ENCODE results near the gene MAN1C1. TPM values are rescaled to one million over a fixed set of nuclear protein-coding genes. Genes with fewer than 3 reads are reported as not detected.

MAN1C1 gene
- polyA plus RNA-seq, 1 of the 3 experiments (the other 2 are of a cell fraction), result 0.20 TPM

DNA sequence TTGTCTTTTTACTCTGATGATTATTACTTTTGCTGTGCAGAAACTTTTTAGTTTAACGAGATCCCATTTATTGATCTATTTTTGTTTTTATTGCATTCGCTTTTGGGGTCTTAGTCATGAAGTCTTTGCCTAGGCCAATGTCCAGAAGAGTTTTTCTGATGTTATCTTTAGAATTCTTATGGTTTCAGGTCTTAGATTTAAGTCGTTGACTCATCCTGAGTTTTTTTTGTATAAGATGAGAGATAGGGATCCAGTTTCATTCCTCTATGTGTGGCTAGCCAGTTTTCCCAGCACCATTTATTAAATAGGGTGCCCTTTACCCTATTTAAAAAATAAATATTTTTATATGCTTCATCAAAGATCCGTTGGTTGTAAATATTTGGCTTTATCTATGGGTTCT, 13.2 kb downstream of the MAN1C1 start:
- no peaks in the 10 kb centered on the region for H3K36me3 ChIP-seq (replicated peaks in 1 of 2; ENCODE audit: control insufficient read depth in 1 of 2, insufficient read depth in 2 of 2, low read length in 1 of 2)
- no peaks in the 10 kb centered on the region for H4K20me1 ChIP-seq (ENCODE audit: insufficient read depth)
- no peak overlapping the region for H3K4me2 ChIP-seq
- no peaks in the 10 kb centered on the region for H3K79me2 ChIP-seq (ENCODE audit: insufficient read depth)
- no peak overlapping the region for H3K27ac ChIP-seq (ENCODE audit: low read depth in 2 of 2, low read length in 1 of 2)
- peaks cover 9% of the 10 kb centered on the region; the same call in 1 of the 2 replicates for H3K27me3 ChIP-seq (ENCODE audit: insufficient read depth)
- WGBS (ENCODE audit: low lambda C conversion rate), result 18% methylated on average over 4 of the region's 4 CpGs
- H3K9me3 ChIP-seq, result no peaks in the 10 kb centered on the region
- CTCF ChIA-PET, result no interaction called here
- no peaks in the 10 kb centered on the region for H3K9me2 ChIP-seq
- no peak overlapping the region for H3K9ac ChIP-seq
- POLR2A ChIA-PET, result no interaction called here
- no peak overlapping the region for H3K4me3 ChIP-seq (ENCODE audit: low read depth in 2 of 2, low read length in 1 of 2)
- peaks cover 10% of the 10 kb centered on the region for H3F3A ChIP-seq (replicated peaks; ENCODE audit: insufficient read depth)
- H2AFZ ChIP-seq (ENCODE audit: low read depth), result no peak overlapping the region
- 0 out of 4 replicates have a peak, but pooled peaks cover 0 to 11% of the 10 kb centered on the region in 2 experiments for H3K4me1 ChIP-seq (ENCODE audit: control insufficient read depth in 1 of 2, insufficient read depth in 2 of 2, low read depth in 1 of 2, low read length in 1 of 2)
- DNase-seq, result no peak
- TF ChIP-seq TCF12 (IDR thresholded peaks at IDR 0.05) (peak; percentile 28), RXRA (IDR thresholded peaks at IDR 0.05; ENCODE audit: borderline replicate concordance, low read depth) (no peak), RAD21 (IDR thresholded peaks at IDR 0.05; ENCODE audit: low read length) (no peak), CHD2 (IDR thresholded peaks at IDR 0.05; ENCODE audit: low read length, partially characterized antibody) (no peak), FOSL2 (IDR thresholded peaks at IDR 0.05; ENCODE audit: borderline replicate concordance, low read depth) (peak; percentile 43), POLR2AphosphoS5 (IDR thresholded peaks at IDR 0.05; ENCODE audit: low read depth, low read length) (no peak), SIN3A (IDR thresholded peaks at IDR 0.05; ENCODE audit: borderline replicate concordance, low read depth, low read length) (no peak), YY1 (IDR thresholded peaks at IDR 0.05; ENCODE audit: low read depth) (no peak), GABPA (IDR thresholded peaks at IDR 0.05; ENCODE audit: low read depth) (no peak), FOXM1 (IDR thresholded peaks at IDR 0.05; ENCODE audit: low read depth) (no peak), JUND (IDR thresholded peaks at IDR 0.05) (peak; percentile 58), MXI1 (IDR thresholded peaks at IDR 0.05; ENCODE audit: low read depth, low read length) (no peak), GATA2 (CRISPR knock-in tag; IDR thresholded peaks at IDR 0.05) (no peak), RFX5 (IDR thresholded peaks at IDR 0.05; ENCODE audit: low read length) (no peak), SMC3 (IDR thresholded peaks at IDR 0.05; ENCODE audit: low read depth, low read length) (no peak), TEAD4 (IDR thresholded peaks at IDR 0.05; ENCODE audit: borderline replicate concordance, insufficient read depth) (no peak), NRF1 (IDR thresholded peaks at IDR 0.05; ENCODE audit: low read depth, low read length) (no peak)
- TF ChIP-seq, protein P1, sequence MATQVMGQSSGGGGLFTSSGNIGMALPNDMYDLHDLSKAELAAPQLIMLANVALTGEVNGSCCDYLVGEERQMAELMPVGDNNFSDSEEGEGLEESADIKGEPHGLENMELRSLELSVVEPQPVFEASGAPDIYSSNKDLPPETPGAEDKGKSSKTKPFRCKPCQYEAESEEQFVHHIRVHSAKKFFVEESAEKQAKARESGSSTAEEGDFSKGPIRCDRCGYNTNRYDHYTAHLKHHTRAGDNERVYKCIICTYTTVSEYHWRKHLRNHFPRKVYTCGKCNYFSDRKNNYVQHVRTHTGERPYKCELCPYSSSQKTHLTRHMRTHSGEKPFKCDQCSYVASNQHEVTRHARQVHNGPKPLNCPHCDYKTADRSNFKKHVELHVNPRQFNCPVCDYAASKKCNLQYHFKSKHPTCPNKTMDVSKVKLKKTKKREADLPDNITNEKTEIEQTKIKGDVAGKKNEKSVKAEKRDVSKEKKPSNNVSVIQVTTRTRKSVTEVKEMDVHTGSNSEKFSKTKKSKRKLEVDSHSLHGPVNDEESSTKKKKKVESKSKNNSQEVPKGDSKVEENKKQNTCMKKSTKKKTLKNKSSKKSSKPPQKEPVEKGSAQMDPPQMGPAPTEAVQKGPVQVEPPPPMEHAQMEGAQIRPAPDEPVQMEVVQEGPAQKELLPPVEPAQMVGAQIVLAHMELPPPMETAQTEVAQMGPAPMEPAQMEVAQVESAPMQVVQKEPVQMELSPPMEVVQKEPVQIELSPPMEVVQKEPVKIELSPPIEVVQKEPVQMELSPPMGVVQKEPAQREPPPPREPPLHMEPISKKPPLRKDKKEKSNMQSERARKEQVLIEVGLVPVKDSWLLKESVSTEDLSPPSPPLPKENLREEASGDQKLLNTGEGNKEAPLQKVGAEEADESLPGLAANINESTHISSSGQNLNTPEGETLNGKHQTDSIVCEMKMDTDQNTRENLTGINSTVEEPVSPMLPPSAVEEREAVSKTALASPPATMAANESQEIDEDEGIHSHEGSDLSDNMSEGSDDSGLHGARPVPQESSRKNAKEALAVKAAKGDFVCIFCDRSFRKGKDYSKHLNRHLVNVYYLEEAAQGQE (IDR thresholded peaks at IDR 0.05; ENCODE audit: low read depth, low read length), result no peak
- TF ChIP-seq, protein P2, sequence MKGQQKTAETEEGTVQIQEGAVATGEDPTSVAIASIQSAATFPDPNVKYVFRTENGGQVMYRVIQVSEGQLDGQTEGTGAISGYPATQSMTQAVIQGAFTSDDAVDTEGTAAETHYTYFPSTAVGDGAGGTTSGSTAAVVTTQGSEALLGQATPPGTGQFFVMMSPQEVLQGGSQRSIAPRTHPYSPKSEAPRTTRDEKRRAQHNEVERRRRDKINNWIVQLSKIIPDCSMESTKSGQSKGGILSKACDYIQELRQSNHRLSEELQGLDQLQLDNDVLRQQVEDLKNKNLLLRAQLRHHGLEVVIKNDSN (IDR thresholded peaks at IDR 0.05; ENCODE audit: borderline replicate concordance, low read depth), result no peak
- TF ChIP-seq, protein P3, sequence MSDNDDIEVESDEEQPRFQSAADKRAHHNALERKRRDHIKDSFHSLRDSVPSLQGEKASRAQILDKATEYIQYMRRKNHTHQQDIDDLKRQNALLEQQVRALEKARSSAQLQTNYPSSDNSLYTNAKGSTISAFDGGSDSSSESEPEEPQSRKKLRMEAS (IDR thresholded peaks at IDR 0.05; ENCODE audit: low read depth), result no peak
- TF ChIP-seq, protein P4, sequence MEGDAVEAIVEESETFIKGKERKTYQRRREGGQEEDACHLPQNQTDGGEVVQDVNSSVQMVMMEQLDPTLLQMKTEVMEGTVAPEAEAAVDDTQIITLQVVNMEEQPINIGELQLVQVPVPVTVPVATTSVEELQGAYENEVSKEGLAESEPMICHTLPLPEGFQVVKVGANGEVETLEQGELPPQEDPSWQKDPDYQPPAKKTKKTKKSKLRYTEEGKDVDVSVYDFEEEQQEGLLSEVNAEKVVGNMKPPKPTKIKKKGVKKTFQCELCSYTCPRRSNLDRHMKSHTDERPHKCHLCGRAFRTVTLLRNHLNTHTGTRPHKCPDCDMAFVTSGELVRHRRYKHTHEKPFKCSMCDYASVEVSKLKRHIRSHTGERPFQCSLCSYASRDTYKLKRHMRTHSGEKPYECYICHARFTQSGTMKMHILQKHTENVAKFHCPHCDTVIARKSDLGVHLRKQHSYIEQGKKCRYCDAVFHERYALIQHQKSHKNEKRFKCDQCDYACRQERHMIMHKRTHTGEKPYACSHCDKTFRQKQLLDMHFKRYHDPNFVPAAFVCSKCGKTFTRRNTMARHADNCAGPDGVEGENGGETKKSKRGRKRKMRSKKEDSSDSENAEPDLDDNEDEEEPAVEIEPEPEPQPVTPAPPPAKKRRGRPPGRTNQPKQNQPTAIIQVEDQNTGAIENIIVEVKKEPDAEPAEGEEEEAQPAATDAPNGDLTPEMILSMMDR (IDR thresholded peaks at IDR 0.05), result no peak
- TF ChIP-seq, protein P5, sequence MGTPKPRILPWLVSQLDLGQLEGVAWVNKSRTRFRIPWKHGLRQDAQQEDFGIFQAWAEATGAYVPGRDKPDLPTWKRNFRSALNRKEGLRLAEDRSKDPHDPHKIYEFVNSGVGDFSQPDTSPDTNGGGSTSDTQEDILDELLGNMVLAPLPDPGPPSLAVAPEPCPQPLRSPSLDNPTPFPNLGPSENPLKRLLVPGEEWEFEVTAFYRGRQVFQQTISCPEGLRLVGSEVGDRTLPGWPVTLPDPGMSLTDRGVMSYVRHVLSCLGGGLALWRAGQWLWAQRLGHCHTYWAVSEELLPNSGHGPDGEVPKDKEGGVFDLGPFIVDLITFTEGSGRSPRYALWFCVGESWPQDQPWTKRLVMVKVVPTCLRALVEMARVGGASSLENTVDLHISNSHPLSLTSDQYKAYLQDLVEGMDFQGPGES (IDR thresholded peaks at IDR 0.05; ENCODE audit: low read depth, low read length), result no peak
- TF ChIP-seq, protein P6, sequence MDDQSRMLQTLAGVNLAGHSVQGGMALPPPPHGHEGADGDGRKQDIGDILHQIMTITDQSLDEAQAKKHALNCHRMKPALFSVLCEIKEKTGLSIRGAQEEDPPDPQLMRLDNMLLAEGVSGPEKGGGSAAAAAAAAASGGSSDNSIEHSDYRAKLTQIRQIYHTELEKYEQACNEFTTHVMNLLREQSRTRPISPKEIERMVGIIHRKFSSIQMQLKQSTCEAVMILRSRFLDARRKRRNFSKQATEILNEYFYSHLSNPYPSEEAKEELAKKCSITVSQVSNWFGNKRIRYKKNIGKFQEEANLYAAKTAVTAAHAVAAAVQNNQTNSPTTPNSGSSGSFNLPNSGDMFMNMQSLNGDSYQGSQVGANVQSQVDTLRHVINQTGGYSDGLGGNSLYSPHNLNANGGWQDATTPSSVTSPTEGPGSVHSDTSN (IDR thresholded peaks at IDR 0.05), result no peak
- TF ChIP-seq, protein P7, sequence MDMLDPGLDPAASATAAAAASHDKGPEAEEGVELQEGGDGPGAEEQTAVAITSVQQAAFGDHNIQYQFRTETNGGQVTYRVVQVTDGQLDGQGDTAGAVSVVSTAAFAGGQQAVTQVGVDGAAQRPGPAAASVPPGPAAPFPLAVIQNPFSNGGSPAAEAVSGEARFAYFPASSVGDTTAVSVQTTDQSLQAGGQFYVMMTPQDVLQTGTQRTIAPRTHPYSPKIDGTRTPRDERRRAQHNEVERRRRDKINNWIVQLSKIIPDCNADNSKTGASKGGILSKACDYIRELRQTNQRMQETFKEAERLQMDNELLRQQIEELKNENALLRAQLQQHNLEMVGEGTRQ (IDR thresholded peaks at IDR 0.05; ENCODE audit: borderline replicate concordance, low read depth, low read length), result no peak
